Measurements from ENCODE around the gene SLC39A1. TPM values are rescaled to one million over a fixed set of nuclear protein-coding genes. Genes with fewer than 3 reads are reported as not detected.

SLC39A1 gene, protein sequence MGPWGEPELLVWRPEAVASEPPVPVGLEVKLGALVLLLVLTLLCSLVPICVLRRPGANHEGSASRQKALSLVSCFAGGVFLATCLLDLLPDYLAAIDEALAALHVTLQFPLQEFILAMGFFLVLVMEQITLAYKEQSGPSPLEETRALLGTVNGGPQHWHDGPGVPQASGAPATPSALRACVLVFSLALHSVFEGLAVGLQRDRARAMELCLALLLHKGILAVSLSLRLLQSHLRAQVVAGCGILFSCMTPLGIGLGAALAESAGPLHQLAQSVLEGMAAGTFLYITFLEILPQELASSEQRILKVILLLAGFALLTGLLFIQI
- 134 and 176 TPM in 2 replicates for total RNA-seq

DNA sequence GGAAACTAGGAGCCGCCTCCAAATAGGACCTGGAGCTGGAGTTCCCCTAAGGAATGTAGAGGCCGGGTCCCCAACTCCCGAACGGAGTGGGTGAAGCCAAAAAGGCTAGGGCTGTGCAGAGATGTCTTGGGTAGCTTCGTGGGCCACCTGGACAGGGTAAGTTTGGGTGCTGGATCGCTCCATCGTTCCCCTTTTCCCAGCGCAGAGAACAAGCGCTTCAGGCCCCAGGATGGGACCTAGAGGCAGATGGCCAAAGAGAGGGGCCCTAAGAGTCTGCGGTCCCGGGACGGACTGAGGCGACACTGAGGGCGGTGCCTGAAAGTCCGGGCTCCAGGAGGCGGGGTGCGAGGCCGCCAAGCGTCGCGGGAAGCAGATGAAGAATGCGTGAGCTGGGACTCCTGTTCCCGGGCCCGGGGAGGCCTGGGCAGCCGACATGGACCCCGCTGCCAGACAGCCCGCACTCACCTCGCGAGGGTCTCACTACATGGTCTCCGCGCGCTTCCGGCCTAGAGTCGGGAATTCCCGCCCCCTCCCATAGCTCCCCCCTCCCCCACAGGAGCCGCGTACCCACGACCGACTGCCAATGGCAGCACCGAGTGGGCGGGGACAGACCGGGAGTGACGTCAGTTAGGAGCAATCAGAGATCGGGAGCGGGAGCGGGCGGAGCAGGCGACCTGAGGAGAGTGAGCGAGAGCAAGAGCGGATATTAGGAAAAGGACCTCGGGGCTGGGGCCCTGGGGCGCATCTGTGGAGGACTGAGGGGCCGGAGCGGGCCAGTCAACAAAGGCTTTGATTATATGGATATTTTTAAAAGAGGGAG, at the start of gene SLC39A1:
TSS of gene SLC39A1 (minus strand) at position 508 of the 820 bp plus-strand sequence. CDS start 822 bp downstream, outside the sequence.

DNA sequence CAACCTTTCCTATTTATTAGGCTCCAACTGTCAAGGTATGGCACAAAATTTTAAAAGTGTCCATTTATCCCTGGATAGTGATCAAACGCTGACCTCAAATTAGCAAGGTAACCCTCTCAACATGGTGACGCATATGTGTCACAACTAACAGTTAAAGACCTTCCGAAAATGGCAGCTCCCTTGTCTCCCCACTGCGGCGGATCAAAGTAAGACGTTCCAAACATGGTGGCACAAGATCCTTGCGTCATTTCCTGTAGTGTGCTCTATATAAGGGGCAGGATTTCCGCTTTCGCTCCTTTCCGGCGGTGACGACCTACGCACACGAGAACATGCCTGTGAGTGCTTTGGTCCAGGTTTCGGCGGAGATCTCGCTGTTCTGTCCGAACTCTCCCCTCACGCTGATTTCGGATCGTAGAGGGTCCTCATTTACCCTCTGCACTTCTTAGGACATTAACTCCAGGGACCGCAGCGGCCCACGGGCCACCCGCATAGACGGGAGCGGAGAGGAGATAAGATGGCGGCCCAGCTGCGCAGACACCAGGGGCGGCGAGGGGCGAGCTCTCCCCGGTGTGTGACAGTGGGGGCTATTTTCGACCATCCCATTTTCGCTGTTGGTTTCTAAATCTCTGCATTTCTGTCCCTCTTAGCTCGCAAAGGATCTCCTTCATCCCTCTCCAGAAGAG, 27.3 kb upstream of the SLC39A1 start, which contains the start of gene RPS27:
TSS of gene RPS27 (plus strand) at position 295 of the 683 bp plus-strand sequence. CDS start at position 330, 35 bp downstream.

DNA sequence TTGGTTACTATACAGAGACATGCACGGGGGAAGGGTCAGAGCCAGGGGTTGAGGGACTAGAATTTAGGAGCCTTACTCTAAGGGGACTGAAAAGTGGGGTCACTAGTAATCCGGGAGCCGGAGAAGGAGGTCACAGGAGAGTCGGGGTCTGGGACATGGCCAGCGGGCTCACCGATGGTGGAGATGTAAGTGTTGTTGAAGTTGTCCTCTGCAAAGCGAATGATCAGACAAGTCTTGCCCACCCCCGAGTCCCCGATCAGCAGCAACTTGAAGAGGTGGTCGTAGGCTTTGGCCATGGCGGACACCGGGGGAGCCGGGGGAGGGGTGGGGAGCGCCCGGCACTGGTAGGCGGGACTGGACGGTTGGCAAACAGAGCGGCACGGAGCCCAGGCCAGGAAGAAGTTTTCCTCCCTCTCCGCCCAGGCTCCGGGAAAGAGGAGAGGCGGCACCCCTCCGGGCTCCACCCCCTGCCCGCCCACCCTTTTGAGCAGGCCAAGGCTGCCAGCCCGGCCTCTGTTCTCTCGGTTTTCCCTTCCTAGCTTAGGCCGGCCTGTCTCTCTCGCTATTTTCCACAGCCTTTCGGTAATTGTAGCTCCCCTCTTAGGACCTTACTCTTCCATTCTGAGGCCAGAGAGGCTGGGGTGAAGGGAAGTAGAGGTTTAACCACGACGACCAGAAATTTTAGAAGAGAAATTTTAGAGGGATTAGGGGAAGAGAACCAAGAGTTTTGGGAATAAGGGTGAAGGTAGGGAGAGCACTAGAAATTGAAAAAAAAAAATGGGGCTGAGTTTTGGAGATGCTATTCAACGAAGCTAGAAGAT, 22.8 kb upstream of the SLC39A1 start, which contains the start of gene RAB13:
TSS of gene RAB13 (minus strand) at position 399 of the 821 bp plus-strand sequence. CDS start at position 296, 103 bp downstream.

DNA sequence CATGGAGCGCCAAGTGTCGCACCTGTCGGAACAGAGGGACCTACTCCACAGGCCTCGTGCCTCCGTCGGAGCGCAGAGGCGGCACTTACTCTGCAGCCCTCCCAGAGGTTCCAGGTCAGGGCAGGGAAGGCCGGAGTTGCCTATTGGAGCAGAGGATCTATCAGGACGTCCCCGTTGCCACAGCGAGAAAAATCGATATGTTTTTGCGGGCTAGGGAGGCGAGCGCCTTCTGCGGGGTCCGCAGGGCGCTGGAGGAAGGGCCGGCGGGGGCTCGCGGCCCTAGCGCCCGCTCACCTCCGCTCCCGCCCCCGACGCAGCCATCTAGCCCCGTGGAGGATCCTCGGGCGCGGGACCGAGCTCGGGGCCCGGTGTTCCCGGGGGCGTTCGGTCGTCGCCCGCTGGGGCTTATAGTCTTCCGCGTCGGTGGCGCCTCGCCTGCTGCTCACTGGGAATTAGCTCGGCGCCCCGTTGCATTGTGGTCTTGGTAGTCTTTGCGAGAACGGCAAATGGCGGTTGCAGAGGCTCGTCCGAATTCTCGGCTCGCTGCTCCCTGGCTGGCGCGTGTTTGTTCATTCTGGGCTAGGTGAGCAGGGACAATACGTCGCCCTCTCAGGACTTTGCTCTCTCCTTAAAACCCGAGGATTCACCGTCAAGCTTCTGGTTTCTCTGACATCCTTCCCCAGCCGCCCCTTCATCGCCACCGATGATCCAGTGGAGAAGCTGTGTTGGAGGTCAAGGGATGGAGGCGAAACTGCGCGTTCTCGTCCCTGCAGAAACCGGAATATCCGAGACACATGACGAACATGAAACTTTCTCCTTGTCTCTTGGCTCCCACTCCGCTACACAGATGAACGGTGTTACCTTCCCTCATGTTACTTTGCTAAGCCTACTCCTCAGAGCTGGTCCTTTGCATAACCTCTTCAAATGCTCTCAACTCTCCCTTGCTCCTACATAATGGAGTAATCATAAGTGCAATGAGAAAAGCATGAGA, 14.2 kb upstream of the SLC39A1 start, which contains the start of gene JTB:
TSS of gene JTB (minus strand) at position 425 of the 991 bp plus-strand sequence. CDS start at position 3, 422 bp downstream.

DNA sequence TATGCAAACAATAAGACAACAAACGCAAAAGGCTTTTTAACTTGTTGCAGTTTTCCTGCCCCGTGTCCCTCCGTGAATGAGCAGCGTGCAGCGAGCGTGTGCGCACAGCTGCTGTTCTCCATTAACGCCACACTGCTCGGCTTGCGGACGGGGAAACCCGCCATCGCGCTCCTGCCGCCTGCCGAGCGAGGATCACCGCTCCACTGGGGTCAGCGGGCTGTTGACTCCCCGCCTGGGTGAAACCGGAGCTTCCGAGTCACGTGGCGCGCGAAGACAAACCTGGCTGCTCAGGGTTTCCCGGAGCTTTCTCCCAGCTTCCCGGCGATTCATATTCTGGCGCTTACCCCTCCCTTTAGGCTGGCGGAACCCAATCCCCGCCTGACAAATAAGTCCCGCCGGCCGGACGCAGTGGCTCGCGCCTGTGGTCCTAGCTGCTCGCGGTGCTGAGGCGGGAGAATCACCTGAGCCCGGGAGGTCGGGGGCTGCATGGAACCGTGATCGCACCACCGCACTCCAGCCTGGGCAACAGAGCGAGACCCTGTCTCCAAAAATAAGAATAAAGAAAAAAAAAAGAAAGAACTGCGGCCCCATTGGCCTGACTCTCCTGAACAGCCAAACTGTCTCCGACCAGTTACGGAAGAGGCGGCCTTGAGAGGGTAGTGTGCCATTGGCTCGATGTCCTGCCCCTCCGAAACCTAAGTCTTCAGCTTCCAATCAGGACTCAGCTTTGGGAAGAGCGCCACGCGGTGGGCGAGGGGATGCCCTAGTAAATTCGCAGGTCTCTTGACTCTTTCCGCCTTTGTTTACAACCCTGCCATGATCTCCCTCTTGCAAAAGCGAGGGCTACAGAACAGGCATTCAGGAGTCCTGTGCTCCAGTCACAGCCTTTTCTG, 4.0 kb upstream of the SLC39A1 start, which contains the start of gene CREB3L4:
TSS of gene CREB3L4 (plus strand) at position 796 of the 893 bp plus-strand sequence. CDS start 624 bp downstream, outside the sequence.

DNA sequence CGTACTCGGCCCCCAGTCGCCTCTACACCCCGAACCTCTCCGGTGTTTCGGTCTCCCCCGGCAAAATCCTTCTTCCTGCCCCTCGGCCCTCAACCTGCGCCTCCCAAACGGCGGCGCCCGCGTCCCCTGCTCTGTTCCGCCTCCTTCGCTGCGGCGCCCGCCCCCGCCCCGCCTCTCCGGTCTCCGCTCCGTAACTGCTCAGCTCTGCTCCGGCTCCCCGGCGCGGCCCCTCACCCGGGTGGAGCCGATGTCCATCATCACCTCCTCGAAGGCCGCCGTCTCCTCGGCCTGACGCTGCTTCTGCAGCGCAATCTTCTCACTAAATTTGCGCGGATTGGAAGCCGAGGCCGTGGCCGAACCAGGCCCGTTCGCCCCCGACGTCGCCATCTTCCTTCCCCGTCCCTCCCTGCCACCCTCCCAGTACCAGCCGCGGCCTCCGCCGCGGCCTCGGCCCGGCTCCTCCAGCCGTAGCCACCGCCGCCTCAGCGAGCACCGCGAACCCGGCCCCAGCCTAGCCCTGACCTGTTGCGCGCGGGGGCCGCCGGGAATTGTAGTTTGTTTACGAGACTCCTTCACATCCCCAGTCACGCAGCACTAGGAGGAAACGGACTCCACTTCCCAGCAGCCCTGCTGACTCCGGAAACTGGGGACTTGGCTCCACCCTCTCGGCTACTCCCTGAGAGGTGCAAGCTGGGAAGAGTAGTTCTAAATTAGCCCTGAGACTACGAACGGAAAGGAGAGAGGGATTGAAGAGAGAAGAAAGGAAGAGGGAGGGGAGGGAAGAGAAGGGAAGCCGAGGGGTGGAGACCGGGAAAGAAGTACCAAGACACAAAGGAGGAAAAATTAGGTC, 5.0 kb downstream of the SLC39A1 start, which contains the start of gene CRTC2:
TSS of gene CRTC2 (minus strand) at position 502 of the 850 bp plus-strand sequence. CDS start at position 387, 115 bp downstream.

DNA sequence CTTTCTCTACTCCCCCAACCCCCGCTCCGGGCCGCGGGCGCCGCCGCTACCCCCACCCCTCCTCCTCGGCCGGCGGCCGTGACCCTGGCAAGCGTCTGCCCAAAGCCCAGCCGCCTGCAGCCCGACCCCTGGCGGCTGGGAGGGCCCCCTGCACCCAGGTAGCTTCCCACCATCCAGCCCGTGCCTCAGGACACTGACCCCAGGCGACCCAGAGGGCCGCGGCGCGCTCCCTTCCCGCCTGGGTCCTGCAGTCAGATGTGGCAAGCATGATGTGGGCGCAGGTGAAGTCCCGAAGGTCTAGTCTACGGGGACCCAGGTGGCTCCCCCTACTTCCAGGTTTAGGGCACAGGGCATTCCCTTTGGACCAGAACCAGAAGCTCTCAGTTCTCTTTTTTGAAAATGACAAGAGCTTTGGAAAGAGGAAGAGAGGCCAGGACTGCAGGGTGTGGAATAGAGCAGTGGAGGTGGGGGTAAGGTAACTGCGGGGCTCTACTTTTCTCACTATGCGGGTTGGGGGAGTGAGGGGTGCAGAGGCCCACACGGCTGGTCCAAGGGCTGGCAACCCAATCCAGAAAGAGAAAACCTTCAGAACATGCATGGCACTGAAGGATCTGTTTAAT, 16.6 kb downstream of the SLC39A1 start, which contains the start of gene DENND4B:
TSS of gene DENND4B (minus strand) at position 97 of the 620 bp plus-strand sequence. CDS start 2,344 bp downstream, outside the sequence.

DNA sequence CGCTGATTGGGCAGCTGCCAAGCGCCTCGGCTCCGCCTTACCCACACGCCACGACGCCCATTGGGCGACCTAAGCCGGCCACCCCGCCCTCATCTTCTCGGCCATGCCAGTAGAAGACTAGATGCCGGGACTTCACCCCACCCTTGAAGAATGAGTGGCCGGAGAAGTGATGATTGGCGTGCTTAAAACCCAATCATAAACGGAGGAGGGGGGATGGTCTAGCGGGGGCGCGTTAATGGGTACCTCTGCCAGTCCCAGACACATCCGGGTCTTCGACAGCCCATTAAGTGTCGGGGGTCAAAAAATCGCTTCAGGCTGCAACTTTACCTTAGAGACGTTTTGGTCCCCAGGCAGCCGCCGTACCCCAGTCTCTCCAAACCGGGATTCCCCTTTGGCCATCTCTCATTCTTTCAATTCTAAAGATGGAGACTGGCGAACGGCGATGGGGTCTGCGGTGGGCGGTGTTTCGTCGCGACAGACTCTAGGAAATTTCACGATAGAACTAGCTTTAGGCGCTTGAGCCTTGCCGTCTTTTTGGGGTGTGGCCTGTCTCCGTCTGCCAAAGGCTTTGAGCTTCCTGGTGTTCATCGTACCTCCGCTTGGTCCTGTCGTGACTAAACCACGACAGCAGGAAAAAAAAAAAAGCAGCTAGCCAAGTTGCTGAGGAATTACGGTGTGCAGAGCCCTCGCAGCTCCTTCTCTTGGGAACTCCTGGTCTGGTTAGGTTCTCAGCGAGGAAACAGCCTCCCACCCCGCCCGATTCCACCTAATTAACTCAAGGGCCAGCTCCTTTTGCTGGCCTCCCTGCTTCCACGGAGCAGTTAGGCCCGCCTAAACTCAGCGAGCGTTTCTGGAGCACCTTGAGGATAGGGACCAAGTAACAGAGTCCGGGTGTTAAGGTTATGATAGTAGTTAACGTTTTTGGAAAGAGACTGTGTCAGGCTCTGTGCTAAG, 40.1 kb downstream of the SLC39A1 start, which contains the start of gene GATAD2B:
TSS of gene GATAD2B (minus strand) at position 1 of the 954 bp plus-strand sequence. CDS start 94,625 bp downstream, outside the sequence.

Other genes starting within 250 kb of the SLC39A1 start
- gene INTS3, start 235.5 kb downstream of the SLC39A1 start, total RNA-seq, result 12.5 and 14.5 TPM in 2 replicates
- gene SLC27A3, start 188.1 kb downstream of the SLC39A1 start, total RNA-seq, result 5.1 and 17.9 TPM in 2 replicates
- gene GATAD2B, start 40.6 kb downstream of the SLC39A1 start, total RNA-seq, result 3.6 and 4.0 TPM in 2 replicates
- 11.1 and 15.9 TPM in 2 replicates for gene DENND4B, start 16.8 kb downstream of the SLC39A1 start, total RNA-seq
- 2.7 and 3.6 TPM in 2 replicates for gene CRTC2, start 4.9 kb downstream of the SLC39A1 start, total RNA-seq
- 8.0 and 11.1 TPM in 2 replicates for gene CREB3L4, start 4.4 kb upstream of the SLC39A1 start, total RNA-seq
- 207 and 231 TPM in 2 replicates for gene JTB, start 14.1 kb upstream of the SLC39A1 start, total RNA-seq
- gene RAB13, start 22.8 kb upstream of the SLC39A1 start, total RNA-seq, result 42.6 and 50.4 TPM in 2 replicates
- 1,885 and 2,803 TPM in 2 replicates for gene RPS27, start 27.2 kb upstream of the SLC39A1 start, total RNA-seq
- 0.21 and 0.24 TPM in 2 replicates for gene NUP210L, start 191.5 kb upstream of the SLC39A1 start, total RNA-seq
- gene TPM3, start 228.6 kb upstream of the SLC39A1 start, total RNA-seq, result 196 and 436 TPM in 2 replicates
- gene CFAP141, start 242.8 kb upstream of the SLC39A1 start, total RNA-seq, result not detected in 2 replicates

Measured in tracheal epithelial cell (primary cell).